NCI-H1694 (cell line): ENCODE measurements around the gene CWC15.
A peak's percentile ranks its signal among the peaks of the same experiment; 100 is the strongest.
"Not testable (repeated sequence)": the region's sequence is repeated elsewhere in the genome, so short reads cannot be mapped to it uniquely, and the experiment has no call there.

Source experiments
- DNase-seq: peaks from one replicate; lab custom pipeline; 2025; lab: John Stamatoyannopoulos, UW

The CWC15 gene

GRCh38 chr11:94973099-94973968, at the start of gene CWC15, which contains the start of gene KDM4D:
Gene CWC15 (minus strand): TSS chr11:94973556. CDS start chr11:94972185, 1,371 bp downstream.
Gene KDM4D (plus strand): TSS chr11:94973709. CDS start chr11:94997373, 23,664 bp downstream.
- DNase-seq: peak; percentile 52

GRCh38 chr11:95021468-95021867, 48.1 kb upstream of the CWC15 start:
- DNase-seq: not testable (repeated sequence)

- no peak for DNase-seq
Observed at GRCh38 chr11:95016139-95016538, 42.8 kb upstream of the CWC15 start.

GRCh38 chr11:95014184-95014821, 40.9 kb upstream of the CWC15 start:
- no peak for DNase-seq

- no peak for DNase-seq
Observed at GRCh38 chr11:95011376-95011775, 38.0 kb upstream of the CWC15 start.

GRCh38 chr11:95005642-95006041, 32.3 kb upstream of the CWC15 start:
- no peak for DNase-seq

GRCh38 chr11:95003716-95004115, 30.4 kb upstream of the CWC15 start:
- DNase-seq: no peak

GRCh38 chr11:94998285-94998684, 24.9 kb upstream of the CWC15 start:
- DNase-seq: no peak

GRCh38 chr11:94997437-94997836, 24.1 kb upstream of the CWC15 start:
- DNase-seq: no peak

GRCh38 chr11:94993400-94993943, 20.1 kb upstream of the CWC15 start:
- DNase-seq: no peak

- no peak for DNase-seq
Observed at GRCh38 chr11:94988748-94989147, 15.4 kb upstream of the CWC15 start.

GRCh38 chr11:94987378-94987777, 14.0 kb upstream of the CWC15 start:
- no peak for DNase-seq

GRCh38 chr11:94975599-94975998, 2.2 kb upstream of the CWC15 start:
- DNase-seq: no peak

GRCh38 chr11:94974178-94974577, 822 bp upstream of the CWC15 start:
- no peak for DNase-seq

GRCh38 chr11:94972700-94973098, 657 bp downstream of the CWC15 start:
- no peak for DNase-seq

- DNase-seq: no peak
Observed at GRCh38 chr11:94968334-94968958, 4.9 kb downstream of the CWC15 start.

- DNase-seq: no peak
Observed at GRCh38 chr11:94964934-94965333, 8.4 kb downstream of the CWC15 start.

GRCh38 chr11:94961255-94961654, 12.1 kb downstream of the CWC15 start:
- no peak for DNase-seq

- no peak for DNase-seq
Observed at GRCh38 chr11:94960488-94960887, 12.9 kb downstream of the CWC15 start.

- DNase-seq: no peak
Observed at GRCh38 chr11:94959179-94959578, 14.2 kb downstream of the CWC15 start.

GRCh38 chr11:94958121-94958696, 15.1 kb downstream of the CWC15 start:
- DNase-seq: no peak

- DNase-seq: no peak
Observed at GRCh38 chr11:94956963-94957362, 16.4 kb downstream of the CWC15 start.
